SW480 (cell line): ENCODE data around the gene NDST4.

Source experiments
- DNase-seq: peaks from one replicate; pipeline ENCODE4 v3.0.0-alpha.2; 2016; ENCODE audit warnings: low spot score

Gene NDST4

DNA sequence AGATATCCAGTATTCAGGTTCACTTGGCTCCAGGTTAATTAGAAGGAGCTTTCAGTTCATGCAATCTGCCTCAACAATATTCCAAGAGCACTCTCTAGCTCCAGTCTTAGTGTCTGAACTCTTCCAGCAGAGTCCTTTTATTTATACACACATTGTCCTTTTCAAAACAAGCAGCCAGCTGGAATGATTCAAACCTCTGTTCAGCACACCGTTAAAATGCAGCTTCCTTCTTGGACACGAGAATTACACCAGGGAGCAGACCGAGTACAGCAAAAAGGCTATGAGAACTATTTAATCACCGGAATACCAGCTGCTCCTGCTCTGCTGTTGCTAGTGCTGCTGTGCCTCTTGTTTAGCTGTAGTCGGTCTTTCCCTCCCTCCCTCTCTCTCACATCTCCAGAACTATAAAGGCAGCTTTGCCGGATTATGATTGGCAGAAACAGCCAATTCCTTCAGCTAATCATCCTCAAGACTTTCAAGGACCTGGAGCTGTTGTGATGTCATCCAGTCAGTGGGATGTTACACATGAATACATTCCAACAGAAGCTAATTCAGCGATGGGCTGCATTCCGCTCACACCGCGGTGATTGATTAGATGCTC is at the start of gene NDST4:
TSS of gene NDST4 (minus strand) at position 115 of the 601 bp plus-strand sequence. CDS start 36,584 bp downstream, outside the sequence.
- peak; percentile 8 for DNase-seq

DNA sequence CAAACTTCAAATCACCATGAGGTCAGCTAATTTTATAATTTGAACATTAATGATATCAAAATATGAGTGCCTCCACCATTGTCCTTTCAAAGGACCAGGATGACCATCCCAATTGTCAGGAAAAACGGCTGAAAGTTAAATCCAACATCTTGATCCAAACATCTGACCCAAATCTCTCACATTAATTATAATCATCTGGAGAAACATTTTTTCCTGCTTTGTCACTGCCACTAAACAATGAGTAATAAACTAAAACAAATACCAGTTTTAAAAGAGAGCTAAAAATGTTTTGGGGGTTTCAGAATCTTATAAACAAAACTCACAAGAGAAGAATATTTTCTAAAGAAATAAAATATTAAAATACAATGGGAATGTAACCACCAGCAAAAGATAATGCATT is 45.7 kb upstream of the NDST4 start:
- DNase-seq, result no peak

DNA sequence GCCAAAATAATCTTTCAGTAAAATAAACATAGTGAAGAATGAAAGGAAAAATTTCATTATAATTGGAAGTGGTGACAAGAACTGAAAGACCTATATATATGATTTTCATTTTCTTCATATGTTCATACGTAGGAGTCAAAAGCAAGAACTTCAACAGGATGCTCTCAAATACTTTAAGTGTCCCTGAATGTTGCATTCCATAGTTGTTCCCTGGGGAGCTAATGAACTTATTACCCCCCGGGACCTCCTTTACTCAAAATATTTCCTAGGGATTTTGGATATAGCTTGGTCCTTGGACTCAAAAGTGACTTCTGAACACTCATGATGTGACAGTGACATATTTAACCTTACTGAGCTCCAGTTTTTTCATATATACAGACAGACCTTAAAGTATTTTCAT is 44.9 kb upstream of the NDST4 start:
- DNase-seq, result no peak

DNA sequence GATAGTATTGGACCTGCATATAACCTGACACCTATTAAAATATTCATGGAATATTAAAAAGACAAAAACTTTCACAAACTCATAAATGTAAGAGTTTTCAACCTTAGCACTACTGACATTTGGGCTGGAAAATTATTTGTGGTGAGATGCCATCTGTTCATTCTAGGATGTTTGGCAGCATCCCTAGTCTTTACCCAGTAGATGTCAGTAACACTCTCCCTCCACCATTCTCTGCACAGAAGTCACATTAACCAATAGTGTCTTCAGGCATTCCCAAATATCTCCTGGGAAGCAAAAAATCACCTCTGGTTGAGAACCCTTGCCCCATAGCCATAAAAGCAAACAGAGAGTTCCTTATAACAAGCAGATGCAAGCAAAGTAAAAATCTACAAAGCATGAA is 41.4 kb upstream of the NDST4 start:
- peak; percentile 7 for DNase-seq

DNA sequence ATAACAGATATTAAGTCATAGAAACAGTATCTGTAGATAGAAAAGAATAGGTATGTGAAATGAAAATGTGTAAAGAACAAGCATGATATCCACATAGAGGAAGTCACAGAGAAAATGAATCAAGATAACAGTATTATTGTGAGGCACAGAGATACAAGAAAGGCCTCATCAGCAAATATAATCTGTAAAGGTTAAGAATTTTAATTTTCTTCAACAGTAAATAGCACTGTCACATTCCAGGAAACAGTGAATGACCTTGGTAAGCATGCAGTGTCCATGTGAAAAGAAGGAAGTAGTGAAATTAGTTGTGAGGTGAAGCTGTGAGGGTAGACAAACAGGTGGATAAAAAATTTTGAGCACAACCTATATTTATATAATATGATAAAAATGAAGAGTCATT is 39.5 kb upstream of the NDST4 start:
- no peak for DNase-seq

DNA sequence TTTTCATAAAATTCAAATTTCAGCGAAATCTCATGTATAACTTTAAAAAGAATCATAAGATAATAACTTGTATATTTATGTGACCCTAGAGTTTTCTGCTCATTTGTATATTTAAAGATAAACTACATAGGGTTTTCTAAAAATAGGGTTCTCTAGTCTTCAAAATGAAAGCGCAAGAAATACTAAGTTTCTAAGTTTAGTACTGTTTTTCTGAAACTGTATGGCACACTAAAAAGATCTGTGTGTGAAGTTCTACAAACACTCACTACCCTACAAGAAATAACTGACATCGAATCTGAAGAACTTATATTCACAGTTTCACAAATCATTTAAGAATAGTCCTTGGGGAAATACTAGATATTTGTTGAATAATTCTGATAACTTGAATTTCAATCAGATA is 38.7 kb upstream of the NDST4 start:
- DNase-seq, result no peak

DNA sequence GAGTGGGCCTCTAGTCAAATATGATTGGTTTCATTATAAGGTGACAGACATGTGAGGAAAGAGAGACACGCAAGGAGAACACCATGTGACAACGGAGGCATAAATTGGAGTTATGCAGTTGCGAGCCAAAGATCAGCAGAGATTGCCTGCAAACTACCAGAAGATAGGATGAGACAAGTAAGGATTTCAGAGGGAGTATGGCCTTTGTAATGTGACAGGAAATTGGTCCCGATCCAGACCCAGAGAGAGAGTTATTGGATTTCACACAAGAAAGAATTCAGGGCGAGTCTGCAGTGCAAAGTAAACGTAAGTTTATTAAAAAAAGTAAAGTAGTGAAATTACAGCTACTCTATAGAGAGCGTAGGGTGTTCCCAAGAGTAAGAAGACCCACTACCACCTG is 35.7 kb upstream of the NDST4 start:
- DNase-seq, result no peak

DNA sequence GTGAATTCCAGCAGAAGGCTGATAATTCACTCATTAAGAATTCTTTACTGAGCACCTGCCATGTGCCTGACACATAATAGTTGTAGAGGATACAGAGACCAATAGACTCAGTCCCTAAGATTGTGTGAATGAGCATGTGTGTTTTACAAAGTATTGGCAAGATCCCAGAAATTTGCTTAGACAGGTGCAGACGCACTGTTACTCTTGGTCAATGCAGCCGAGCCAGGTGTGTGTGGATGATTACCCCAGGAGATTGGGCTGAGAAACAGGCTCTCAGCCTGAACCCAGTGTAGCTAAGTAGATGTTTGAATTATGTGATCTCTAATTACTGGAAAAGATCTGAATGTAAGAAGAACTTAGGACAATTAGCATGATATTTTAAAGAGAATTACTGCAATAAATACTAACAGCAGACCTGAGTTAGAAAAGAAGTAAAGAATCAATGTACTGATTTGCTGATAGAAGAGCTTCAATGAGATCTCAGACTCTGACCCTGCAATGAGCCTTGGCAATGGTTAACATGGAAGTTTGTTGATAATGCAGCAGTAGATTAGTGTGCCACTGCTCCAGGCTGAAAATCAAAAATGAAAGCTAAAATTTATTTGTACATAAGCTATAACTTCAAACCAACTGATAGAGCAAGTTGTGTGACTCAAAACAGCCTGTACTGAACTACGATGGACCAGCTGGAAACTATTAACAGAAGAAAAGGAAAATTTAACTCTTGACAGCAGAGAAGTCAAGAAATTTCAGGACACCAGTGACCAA is 32.2 kb upstream of the NDST4 start:
- no peak for DNase-seq

DNA sequence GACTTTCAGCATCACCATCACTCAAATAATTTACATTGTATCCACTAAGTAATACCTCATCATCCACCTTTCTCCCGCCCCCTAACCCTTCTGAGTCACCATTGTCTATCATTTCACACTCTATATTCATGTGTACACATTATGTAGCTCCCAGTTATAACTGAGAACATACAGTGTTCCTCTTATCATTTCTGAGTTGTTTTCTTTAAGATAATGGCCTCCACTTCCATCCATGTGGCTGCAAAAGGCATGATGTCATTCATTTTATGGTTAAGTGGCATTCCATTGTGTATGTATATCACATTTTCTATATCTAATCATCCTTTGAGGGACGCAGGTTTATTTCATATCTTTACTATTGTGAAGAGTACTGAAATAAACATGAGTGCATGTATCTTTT is 14.6 kb upstream of the NDST4 start:
- no peak for DNase-seq

DNA sequence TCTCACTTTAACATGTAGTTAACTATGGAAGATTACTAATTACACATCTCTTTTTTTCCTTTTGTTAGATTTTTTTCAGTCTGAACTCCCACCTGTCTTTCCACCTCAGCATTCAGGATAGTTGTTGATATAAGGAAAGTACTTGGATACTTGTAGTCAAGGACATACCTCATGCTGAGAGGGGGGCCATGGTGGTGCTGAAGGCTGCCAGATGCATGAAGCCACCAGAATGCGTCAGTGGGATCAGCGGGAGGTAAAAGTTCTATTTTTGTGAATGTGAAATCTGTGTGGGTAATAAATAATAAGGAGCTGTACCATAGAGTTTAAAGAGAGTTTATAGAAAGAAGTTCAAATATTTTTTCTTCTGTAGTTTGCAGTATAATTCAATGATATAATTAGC is 13.1 kb upstream of the NDST4 start:
- no peak for DNase-seq

DNA sequence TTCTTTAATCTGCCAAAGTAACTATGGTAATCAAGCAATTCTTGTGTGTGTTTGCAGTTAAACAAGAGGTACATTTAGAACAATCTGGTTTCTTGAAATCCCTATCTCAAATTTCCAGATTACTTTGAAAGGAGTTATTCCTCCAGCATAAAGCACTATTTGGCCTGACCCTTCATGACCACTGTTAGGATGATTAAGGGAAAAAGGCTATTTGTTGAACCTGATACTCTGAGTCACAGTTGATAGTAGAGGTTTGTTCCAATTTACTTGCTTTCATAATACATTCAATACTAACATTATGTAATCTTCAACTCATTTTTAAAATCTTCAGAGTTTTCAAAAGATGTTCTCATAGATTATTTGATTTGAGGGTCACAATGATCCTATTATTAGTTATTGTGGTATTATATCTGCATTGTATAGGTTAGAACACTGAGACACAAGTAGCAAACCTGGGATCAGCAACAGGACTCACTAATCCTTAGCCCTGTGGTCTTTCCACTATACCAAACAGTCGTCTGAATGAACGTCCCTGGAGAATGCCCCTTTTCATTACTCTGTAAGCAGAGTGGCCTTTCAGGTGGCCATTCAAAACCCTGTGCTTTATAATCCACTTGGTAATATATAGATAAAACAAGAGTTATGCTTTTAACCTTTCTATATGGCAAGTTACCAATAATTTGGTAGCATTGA is 8.1 kb upstream of the NDST4 start:
- no peak for DNase-seq

DNA sequence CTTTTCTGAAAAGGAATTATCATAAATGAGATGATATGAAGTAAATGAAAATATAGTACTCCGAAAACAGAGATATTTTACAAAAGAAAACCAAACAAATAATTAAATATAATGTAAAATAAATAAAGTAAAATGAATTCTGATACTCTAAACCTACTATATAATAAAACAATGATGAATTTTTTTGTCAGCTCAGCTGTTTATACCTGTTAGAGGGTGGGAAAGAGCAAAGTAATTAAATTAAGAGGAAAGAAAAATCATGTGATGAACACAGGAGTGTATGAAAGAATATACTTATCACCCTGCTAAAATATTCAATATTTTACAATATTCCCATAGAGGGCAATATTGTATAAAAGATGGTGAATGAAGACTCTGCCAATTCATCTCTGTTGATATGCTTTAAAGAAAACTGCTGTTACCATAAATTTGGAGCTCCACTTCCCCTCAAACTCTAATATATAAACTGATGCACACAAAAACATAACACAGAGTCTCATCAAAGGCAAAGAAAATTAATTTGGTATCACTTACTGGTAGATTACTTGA is 6.5 kb upstream of the NDST4 start:
- peak; percentile 2 for DNase-seq

DNA sequence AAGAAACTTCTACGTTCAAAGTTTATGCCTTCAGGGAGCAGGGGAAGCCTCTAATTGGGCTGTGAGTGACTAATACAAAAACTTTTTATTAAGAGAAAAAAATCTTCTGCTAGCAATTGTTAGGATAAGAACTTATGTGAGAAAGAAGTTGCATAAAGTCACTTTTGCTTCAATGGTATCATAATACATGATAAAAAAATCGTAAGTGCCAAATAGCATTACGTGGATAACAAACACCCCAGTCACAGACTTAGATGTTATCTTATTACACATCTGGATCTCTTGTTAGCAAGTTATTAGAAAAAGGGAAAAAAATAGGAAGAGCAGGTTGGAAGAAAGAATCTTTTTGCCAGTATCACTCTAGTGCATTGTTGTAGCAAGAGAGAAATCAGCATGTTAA is 4.2 kb upstream of the NDST4 start:
- no peak for DNase-seq

DNA sequence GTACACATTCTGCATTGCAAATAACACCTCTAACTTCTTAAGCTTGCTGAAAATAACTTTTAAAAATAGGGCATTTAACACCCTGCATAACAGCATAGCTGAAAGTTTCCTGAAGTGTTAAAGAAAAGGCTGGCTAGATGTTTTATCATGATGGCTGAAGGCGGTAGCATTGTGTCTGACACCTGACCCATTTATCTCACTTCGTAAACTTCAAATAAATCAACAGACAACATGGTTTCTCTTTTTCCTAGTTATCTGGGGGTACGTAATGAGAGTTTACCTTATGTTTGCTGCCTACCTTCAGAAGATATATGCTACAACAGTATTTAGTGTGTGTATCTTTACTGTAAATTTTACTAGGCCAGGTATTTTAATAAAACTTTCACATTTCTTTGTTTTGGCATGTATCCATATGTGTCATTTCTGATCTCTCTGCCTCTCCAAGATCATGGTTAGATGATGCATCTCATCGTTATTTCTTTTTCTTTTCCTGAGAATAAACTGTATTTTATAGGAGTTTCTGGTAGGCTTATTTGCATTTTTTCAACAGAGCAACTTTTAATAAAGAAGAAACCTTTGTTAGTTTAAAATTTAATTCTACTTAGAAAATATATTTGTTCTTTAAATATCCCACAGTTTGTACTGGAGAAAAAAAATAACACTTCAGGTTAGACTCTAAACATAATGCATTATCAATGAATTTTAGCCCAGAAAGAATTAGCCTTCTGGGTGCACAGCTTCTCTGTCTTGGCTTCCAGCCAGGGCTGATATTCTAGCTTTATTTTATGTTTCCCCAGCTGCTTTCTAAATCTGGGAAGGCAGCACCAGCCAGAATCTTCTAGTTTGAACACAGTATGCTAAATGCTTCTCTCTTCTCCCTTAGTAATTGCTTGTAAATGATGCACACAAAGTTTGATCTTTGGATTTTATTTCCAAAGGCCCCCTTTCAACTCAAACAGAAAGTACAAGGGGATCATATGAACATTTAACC is 2.9 kb downstream of the NDST4 start:
- DNase-seq, result no peak

DNA sequence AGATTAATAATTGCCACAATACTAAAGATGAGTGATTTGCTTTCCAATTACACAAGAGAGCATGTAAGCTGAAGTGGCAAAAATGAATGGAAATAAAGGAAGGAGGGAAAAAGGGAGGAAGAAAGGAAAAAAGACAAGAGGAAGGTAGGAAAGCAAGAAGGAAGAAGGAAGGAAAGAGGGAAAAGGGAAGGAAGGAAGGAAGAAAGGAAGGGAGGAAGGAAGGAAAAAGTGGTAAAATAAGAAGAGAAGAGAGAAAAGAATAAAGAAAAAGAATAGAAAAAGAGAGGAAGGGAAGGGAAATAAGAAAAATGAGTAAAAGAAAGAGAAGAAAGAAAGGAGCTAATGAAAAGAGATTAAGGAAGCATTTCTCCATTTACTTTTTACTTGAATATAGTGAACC is 4.6 kb downstream of the NDST4 start:
- no peak for DNase-seq

DNA sequence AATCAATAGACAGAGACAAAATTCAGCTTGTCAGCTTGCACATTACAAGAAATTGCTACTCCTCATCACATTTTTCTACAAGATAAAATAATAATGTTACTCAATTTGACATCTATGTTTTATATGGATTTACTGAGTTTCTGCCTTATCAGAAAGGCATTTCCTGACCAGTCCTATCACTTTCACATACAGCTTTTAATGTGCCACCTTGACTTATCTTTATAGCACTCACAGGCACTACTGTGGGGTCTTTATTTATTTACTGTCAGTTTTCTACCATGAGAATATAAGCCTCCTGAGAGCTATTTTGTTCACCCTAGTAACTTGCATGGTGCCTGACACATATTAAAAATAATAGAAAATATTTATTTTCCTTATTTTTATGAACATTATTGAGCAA is 6.0 kb downstream of the NDST4 start:
- DNase-seq, result no peak

DNA sequence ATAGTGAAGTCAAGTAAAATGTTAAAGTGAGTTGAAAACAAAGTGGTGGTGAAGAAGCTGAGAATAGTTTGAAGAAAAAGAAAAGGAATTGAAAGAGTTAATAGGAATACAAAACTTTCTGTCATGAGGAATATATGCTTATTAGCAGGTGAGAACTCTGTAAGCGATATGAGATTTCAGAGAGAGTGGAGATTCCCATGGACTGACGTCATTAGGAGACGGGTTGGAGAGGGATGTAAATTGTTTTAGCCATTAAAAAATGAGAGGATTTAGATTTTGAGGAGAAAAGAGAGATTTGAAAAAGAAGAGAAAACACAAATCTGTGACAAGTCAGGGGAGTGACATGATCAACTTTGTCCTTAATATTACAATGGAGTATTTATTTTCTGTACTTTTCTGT is 11.7 kb downstream of the NDST4 start:
- no peak for DNase-seq

DNA sequence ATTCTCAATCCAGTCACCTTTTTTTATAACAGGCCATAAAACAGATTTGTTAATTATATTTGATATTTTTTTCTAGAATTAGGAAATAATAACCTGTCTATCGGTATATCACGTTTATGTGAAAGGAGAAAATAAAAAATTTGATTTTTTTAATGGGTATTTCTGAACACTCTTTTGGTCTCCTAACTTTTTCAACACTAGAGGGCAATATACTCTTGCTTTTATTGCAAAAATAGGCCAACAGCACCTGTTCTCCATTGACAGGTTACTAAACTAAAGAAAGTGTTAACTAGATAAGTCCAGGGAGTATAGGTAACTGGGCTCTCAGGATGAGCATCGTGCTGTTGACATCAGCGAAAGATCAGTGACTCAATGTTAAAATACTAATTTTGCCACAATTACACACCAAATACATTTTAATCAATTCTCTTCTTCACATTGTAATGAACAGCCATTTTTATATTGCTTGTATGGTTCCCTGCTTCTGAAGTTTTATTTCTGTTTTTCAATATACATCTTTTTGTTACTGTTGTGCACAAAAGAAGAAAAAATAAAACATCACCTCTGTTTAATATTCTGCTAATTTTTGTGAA is 22.8 kb downstream of the NDST4 start:
- peak; percentile 46 for DNase-seq

DNA sequence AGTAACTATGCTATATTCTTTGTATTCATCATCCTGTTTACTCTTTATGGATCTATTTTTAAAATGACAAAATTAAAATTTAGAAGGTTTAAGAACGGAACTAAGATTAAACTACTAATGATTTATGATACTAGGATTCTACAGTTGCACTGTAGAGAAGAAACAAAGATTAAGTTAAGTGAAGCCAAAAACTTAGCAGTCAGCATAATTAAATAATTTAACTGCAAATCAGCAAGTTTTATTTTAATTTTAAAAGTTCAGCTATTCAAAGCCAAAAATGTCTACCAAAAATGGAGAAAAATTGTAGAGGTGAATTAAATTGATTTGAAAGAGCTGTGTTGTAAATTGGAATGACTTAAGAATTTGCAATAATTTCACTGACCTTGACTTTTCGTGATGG is 30.8 kb downstream of the NDST4 start:
- DNase-seq, result no peak

DNA sequence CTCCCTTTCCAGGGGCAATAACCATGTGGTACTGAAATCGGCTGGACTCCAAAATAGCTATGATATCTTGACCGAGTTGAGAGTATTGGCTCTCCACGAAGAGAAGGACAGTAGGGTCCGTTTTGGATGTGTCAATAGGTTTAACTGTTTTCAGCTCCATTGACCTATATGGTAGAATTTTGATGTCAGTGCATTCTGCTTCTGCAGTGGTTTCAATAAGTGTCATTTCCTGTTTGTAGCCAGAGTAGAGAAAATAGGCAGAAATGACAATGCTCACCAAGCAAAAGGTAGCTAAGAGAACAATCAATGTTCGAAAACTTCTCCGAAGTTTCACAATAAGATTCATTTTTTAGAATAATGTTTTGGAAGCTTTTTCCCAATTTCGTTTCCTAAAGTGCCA is 36.7 kb downstream of the NDST4 start:
- no peak for DNase-seq

DNA sequence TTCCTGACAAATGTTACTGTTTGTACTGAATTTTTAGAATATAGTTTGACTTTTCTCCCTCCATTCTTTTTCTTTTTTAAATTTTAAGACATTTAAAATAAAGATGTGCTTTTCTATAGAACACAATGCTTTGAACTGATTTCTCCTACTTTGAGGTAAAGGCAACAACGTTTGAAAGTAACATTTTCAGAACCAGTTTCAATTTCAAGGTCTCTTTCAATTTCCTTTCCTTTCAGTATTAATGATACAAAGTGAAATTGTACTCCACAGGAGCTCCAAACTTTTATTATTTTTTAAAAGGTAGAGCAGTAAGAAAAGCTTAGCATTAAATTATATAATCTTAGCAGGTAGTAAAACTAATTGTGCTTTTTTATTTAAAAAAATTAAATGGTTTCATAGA is 54.9 kb downstream of the NDST4 start:
- no peak for DNase-seq

DNA sequence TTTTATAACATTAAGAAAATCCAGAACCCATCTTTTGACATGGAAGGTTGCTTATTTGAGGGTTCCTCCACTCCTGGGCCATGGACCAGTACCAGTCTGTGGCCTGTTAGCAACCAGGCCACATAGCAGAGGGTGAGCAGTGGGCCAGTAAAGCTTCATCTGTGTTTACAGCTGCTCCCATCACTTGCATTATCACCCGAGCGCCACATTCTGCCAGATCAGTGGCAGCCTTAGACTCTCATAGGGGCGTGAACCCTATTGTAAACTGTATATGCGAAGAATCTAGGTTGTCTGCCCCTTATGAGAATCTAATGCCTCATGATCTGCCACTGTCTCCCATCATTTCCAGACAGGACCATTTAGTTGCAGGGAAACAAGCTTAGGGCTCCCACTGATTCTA is 58.6 kb downstream of the NDST4 start:
- DNase-seq, result no peak
